ENCODE results near the gene KCNAB1. TPM values are rescaled to one million over a fixed set of nuclear protein-coding genes. Genes with fewer than 3 reads are reported as not detected.

Gene KCNAB1
- total and polyA plus RNA-seq, 2 of the 8 experiments (the other 6 are each of a cell fraction or from before 2014, with no cell fraction given) = 0.51 to 2.3 TPM

GRCh38 chr3:156495816-156496215, 375.4 kb downstream of the KCNAB1 start:
- Histone ChIP-seq H3K23me2 (ENCODE audit: low read depth, low read length) (no peaks in the 10 kb centered on the region), H2BK120ac (replicated peaks; ENCODE audit: low read depth, low read length) (no peak overlapping the region), H3K27ac (ENCODE audit: low read depth, low read length) (no peak overlapping the region), H3K14ac (ENCODE audit: insufficient read length) (no peak overlapping the region), H3K79me1 (ENCODE audit: low read depth, low read length) (no peaks in the 10 kb centered on the region), H3K18ac (ENCODE audit: extremely low read depth, low read length) (no peak overlapping the region), H2BK12ac (ENCODE audit: low read depth, low read length) (no peak overlapping the region), H2AK5ac (ENCODE audit: low read depth, low read length) (no peak overlapping the region), H3K9ac (replicated peaks in 1 of 4; ENCODE audit: extremely low read depth in 1 of 4, low read depth in 3 of 4, low read length in 3 of 4) (no peak overlapping the region), H4K8ac (ENCODE audit: extremely low read depth, insufficient read depth, low read length) (no peak overlapping the region), H3K27me3 (replicated peaks in 1 of 4; ENCODE audit: control insufficient read depth in 3 of 4, extremely low read depth in 1 of 4, insufficient read depth in 3 of 4, low read length in 3 of 4) (no peaks in the 10 kb centered on the region), H3K79me2 (ENCODE audit: control insufficient read depth in 1 of 2, insufficient read depth in 2 of 2, low read length in 2 of 2) (no peaks in the 10 kb centered on the region), H4K20me1 (replicated peaks in 1 of 2; ENCODE audit: control insufficient read depth in 1 of 2, insufficient read depth in 2 of 2, low read length in 2 of 2) (no peaks in the 10 kb centered on the region), H3K4ac (replicated peaks; ENCODE audit: insufficient read length, low read depth, low read length) (no peak overlapping the region), H2BK5ac (ENCODE audit: low read depth, low read length) (no peak overlapping the region), H3K4me2 (ENCODE audit: insufficient read depth in 1 of 2, low read depth in 2 of 2, low read length in 2 of 2) (no peak overlapping the region), H2AFZ (ENCODE audit: low read length) (no peak overlapping the region), H3K23ac (ENCODE audit: insufficient read length) (no peak overlapping the region), H2BK20ac (ENCODE audit: low read length) (no peak overlapping the region), H2BK15ac (ENCODE audit: low read length) (no peak overlapping the region), H3K4me1 (replicated peaks in 1 of 4; ENCODE audit: control insufficient read depth in 3 of 4, insufficient read depth in 4 of 4, low read length in 3 of 4) (no peaks in the 10 kb centered on the region), H4K91ac (replicated peaks; ENCODE audit: insufficient read length, low read length) (no peak overlapping the region), H3K36me3 (ENCODE audit: control insufficient read depth in 2 of 4, insufficient read depth in 4 of 4, low read length in 3 of 4) (no peaks in the 10 kb centered on the region), H3K4me3 (ENCODE audit: extremely low read depth in 1 of 4, insufficient read depth in 2 of 4, low read depth in 3 of 4, low read length in 4 of 4) (no peak overlapping the region), H3K9me3 (ENCODE audit: insufficient read depth in 2 of 2, low read depth in 1 of 2, low read length in 1 of 2) (peaks cover 0 to 4% of the 10 kb centered on the region in 2 experiments; a peak in 1 of 4 replicates), H3K56ac (replicated peaks; ENCODE audit: insufficient read length, low read depth, low read length) (no peak overlapping the region), H4K5ac (ENCODE audit: insufficient read length, low read depth, low read length) (no peak overlapping the region)
- FAIRE-seq (no peak), DNase-seq (ENCODE audit: low read depth in 1 of 2, low spot score in 2 of 2) (no peak)
- POLR2A ChIA-PET (ENCODE audit: partially characterized antibody) = no interaction called here
- 85% methylated on average over 1 of the region's 1 CpG; no CpG with 5 or more reads in 1 of the 2 experiments for WGBS, 2 experiments (ENCODE audit: extremely low coverage in 1 of 2, insufficient coverage in 1 of 2, insufficient read length in 1 of 2, insufficient replicate concordance in 2 of 2, low coverage in 1 of 2, low lambda C conversion rate in 2 of 2, missing lambda C conversion rate in 1 of 2)
- CTCF ChIA-PET (ENCODE audit: partially characterized antibody) = no interaction called here
- no peak for TF ChIP-seq ATF3 (IDR thresholded peaks at IDR 0.05; ENCODE audit: insufficient read depth, low read depth, low read length)
- no peak for TF ChIP-seq GABPA (IDR thresholded peaks at IDR 0.05; ENCODE audit: borderline replicate concordance, insufficient read depth, low read length)
- TF ChIP-seq TBP (IDR thresholded peaks at IDR 0.05; ENCODE audit: low read depth, low read length) = no peak
- TF ChIP-seq POLR2AphosphoS5 (IDR thresholded peaks at IDR 0.05; ENCODE audit: low read depth, low read length) = no peak
- TF ChIP-seq BCL11A (IDR thresholded peaks at IDR 0.05; ENCODE audit: low read depth in 2 of 2, low read length in 2 of 2) = no peak

All from H1 (cell line).